Nephron progenitor cell (in vitro differentiated cells): Measurements from ENCODE around the gene WAC.
"Not testable (repeated sequence)": the region's sequence is repeated elsewhere in the genome, so short reads cannot be mapped to it uniquely, and the experiment has no call there.

Source experiments
- DNase-seq: peaks from one replicate; pipeline ENCODE4 v3.0.0; 2021
- H3K27ac Mint-ChIP-seq: 2 replicates; pipeline ENCODE4 v1.8.0; 2021; ENCODE audit warnings: mild to moderate bottlenecking, moderate library complexity, mixed read lengths
- H3K27me3 Mint-ChIP-seq: 2 replicates; pipeline ENCODE4 v1.8.0; 2021; ENCODE audit warnings: mild to moderate bottlenecking, low read depth, mixed read lengths; ENCODE audit not compliant: poor library complexity
- H3K36me3 Mint-ChIP-seq: 2 replicates; pipeline ENCODE4 v1.8.0; 2021; ENCODE audit warnings: low read depth, mixed read lengths
- H3K4me1 Mint-ChIP-seq: 2 replicates; pipeline ENCODE4 v1.8.0; 2021; ENCODE audit warnings: mixed read lengths
- H3K4me3 Mint-ChIP-seq: 2 replicates; pipeline ENCODE4 v1.8.0; 2021; ENCODE audit warnings: mild to moderate bottlenecking, moderate library complexity, mixed read lengths
- H3K9me3 Mint-ChIP-seq: 2 replicates; pipeline ENCODE4 v1.8.0; 2021; ENCODE audit warnings: mild to moderate bottlenecking, moderate library complexity, mixed read lengths
- TF ChIP-seq, protein P1 (sequence below): fragments of 200-600 bp; sonication (generic); IDR thresholded peaks from 2 replicates; pipeline ENCODE4 v1.5.0; 2021; ENCODE audit warnings: antibody characterized with exemption

Gene WAC

DNA sequence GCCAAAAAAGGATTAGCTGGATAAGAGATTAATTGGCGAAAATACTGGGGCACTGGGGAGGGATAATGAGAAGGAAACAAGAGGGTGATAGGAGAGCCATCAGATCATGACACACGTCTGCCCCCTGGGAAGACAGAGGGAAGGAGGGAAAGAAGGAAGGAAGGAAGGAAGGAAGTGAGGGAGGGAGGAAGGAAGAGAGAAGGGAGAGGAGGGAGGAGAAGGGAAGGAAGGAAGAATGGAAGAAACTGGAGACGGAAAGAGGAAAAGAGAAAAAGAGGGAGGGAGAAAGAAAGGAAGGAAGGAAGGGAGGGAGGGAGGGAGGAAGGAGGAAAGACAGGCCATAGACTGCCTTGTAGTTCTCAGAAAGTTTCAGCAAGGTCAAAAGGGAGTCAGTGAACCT is 37.8 kb upstream of the WAC start:
- Mint-ChIP-seq H3K4me1 (peaks cover 14% of the 10 kb centered on the region), H3K27me3 (no peaks in the 10 kb centered on the region), H3K36me3 (no peaks in the 10 kb centered on the region), H3K4me3 (no peak overlapping the region), H3K27ac (no peak overlapping the region), H3K9me3 (peaks cover 3% of the 10 kb centered on the region)
- DNase-seq, result no peak
- TF ChIP-seq, protein P1, sequence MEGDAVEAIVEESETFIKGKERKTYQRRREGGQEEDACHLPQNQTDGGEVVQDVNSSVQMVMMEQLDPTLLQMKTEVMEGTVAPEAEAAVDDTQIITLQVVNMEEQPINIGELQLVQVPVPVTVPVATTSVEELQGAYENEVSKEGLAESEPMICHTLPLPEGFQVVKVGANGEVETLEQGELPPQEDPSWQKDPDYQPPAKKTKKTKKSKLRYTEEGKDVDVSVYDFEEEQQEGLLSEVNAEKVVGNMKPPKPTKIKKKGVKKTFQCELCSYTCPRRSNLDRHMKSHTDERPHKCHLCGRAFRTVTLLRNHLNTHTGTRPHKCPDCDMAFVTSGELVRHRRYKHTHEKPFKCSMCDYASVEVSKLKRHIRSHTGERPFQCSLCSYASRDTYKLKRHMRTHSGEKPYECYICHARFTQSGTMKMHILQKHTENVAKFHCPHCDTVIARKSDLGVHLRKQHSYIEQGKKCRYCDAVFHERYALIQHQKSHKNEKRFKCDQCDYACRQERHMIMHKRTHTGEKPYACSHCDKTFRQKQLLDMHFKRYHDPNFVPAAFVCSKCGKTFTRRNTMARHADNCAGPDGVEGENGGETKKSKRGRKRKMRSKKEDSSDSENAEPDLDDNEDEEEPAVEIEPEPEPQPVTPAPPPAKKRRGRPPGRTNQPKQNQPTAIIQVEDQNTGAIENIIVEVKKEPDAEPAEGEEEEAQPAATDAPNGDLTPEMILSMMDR, result no peak

DNA sequence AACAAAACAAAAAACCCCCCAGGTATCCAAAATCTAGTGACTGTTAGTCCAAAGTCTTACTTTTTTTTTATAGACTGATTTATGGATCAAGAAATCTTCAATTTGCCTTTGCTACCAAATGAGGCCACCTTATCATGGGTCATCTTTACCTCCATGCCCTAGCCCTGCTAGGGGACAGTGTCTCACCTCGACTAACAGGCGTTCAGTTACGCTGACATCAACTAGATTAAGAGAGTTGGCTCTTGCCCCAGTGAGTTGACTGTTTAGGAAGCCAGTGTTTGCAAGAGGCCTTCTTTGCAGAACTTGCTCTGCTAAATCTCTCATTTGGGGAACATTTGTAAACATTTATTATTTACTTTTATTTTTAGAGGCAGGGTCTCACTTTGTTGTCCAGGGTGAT is 36.9 kb upstream of the WAC start:
- Mint-ChIP-seq H3K4me1 (peaks cover 18% of the 10 kb centered on the region), H3K4me3 (no peak overlapping the region), H3K27me3 (no peaks in the 10 kb centered on the region), H3K9me3 (no peaks in the 10 kb centered on the region), H3K27ac (no peak overlapping the region), H3K36me3 (no peaks in the 10 kb centered on the region)
- TF ChIP-seq, protein P1, result no peak
- no peak for DNase-seq

DNA sequence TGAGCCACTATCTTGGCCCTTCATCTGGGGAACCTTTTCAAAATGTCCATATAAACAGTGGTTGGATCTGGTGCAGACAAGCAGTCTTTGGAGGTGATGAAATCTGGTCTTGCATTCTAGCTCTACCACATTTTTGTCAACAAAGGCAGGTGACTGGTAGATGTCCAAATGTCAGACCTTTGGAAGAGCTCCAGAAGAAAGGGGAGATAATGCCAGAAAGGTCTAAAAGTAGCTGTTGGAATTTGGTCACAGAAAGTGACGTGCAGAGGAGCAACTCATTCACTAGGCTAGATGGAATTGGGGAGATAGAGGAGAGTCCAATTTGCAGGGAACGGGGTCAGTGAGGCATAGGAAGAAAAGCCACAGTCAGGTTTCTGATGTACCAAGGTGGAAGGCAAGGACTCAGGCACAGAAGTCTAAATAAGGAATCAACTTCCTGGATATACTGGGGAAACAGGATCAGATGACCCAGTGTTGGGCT is 36.4 kb upstream of the WAC start:
- no peaks in the 10 kb centered on the region for H3K9me3 Mint-ChIP-seq
- TF ChIP-seq, protein P1, result no peak
- no peak overlapping the region for H3K27ac Mint-ChIP-seq
- no peak for DNase-seq
- H3K27me3 Mint-ChIP-seq, result no peaks in the 10 kb centered on the region
- H3K4me3 Mint-ChIP-seq, result no peak overlapping the region
- no peaks in the 10 kb centered on the region for H3K36me3 Mint-ChIP-seq
- H3K4me1 Mint-ChIP-seq, result peaks cover 18% of the 10 kb centered on the region

DNA sequence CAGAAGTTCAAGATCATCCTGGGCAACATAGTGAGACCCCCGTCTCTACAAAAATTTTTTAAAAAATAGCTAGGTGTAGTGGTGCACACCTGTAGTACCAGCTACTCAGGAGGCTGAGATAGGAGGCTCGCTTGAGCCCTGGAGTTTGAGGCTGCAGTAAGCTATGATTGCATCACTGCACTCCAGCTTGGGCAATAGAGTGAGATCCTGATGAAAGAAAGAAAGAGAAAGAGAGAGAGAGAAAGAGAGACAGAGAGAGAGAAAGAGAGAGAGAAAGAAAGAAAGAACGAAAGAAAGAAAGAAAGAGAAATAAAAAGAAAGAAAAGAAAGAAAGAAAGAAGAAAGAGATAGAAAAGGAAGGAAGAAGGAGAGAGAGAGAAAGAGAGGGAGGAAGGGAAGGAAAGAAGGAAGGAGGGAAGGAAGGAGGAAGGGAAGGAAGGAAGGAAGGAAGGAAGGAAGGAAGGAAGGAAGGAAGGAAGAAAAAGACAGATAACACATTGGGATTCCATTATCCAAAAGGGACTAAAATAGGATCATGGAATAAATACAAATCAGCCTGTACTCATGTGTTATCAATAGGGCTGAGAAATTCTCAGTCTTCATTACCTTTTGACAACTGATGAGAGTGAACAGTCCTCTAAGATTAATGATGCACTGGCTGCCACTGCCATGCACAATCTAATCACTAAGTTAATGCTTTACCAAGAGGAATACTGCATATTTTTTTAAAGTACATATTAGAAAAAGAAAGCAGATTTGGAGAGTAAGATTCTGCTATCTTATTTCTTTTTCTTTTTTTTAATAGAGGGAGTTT is 35.4 kb upstream of the WAC start:
- DNase-seq, result no peak
- Mint-ChIP-seq H3K36me3 (no peaks in the 10 kb centered on the region), H3K4me1 (peaks cover 18% of the 10 kb centered on the region), H3K27me3 (no peaks in the 10 kb centered on the region), H3K4me3 (no peak overlapping the region), H3K9me3 (no peaks in the 10 kb centered on the region), H3K27ac (no peak overlapping the region)
- TF ChIP-seq, protein P1, result no peak

DNA sequence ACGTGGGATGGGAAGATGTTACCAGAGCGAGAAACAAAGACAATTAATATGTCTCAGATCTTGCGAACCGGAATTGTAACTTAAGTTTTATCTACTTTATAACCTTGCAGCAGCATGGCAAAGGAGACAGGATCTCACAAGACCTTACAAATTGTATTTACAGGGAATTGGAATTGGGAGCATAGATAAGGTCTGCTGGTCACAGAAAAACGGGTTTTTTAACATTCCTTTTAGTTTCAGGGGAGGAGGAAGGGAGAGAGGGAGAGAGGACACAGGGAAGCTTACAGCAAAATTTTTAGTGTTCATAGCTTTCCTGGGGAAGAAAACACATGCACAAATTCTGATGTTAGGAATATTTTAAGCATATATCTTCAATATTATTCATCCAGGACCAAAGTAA is 32.7 kb upstream of the WAC start:
- Mint-ChIP-seq H3K4me1 (peaks cover 18% of the 10 kb centered on the region), H3K27ac (peak overlapping the region; percentile 55)
- H3K27me3 Mint-ChIP-seq, H3K9me3 Mint-ChIP-seq, H3K36me3 Mint-ChIP-seq, H3K4me3 Mint-ChIP-seq, DNase-seq: not testable (repeated sequence)

DNA sequence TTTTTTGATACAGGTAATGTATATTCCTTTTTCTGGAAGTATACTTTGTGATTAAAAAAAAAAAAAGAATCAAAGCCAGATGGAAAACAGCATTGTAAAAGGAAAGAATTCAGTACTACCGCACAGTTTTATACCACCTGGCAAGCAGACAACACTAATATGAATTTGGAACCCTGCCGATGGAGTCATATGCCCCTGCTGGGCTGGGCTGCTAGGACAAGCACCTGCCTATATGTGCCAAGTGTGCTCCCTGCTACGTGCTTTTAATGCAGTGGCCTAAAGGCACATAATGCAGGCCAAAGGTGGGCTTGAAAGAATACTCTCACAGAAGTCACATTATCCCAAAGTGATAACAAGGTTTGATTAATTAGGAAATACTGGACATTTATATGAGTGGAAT is 29.8 kb upstream of the WAC start:
- Mint-ChIP-seq H3K27me3 (no peaks in the 10 kb centered on the region), H3K27ac (no peak overlapping the region), H3K9me3 (no peaks in the 10 kb centered on the region), H3K36me3 (no peaks in the 10 kb centered on the region), H3K4me1 (peaks cover 8% of the 10 kb centered on the region), H3K4me3 (no peak overlapping the region)
- TF ChIP-seq, protein P1, result no peak
- no peak for DNase-seq
